ENCODE results near the gene MRPL49.

GRCh38 chr11:65072631-65072966, 49.5 kb upstream of the MRPL49 start:
- TF ChIP-seq CTCF (IDR thresholded peaks at IDR 0.05) (no peak), POLR2A (IDR thresholded peaks at IDR 0.05) (no peak)
